HepG2 (cell line): ENCODE results near the gene MMP25. TPM values are rescaled to one million over a fixed set of nuclear protein-coding genes. Genes with fewer than 3 reads are reported as not detected.

Source experiments
- ASH2L ChIP-seq: fragments of 300-600, 200-600 bp; sonication (generic); IDR thresholded peaks from 2 replicates; pipeline ENCODE4 v1.7.0; 2017; ENCODE audit warnings: low read depth, mild to moderate bottlenecking, moderate library complexity, mixed read lengths, low read length; ENCODE audit not compliant: insufficient read length
- ELF1 ChIP-seq: sonication (generic); formaldehyde crosslinking; IDR thresholded peaks from 2 replicates; pipeline ENCODE4 v1.4.0; 2020; ENCODE audit warnings: missing genetic modification reagents
- ZNF331 ChIP-seq: sonication (generic); formaldehyde crosslinking; IDR thresholded peaks from 2 replicates; pipeline ENCODE4 v1.4.0; 2020; ENCODE audit warnings: missing genetic modification reagents
- polyA plus RNA-seq, 8 experiments: library from polyadenylated mRNA; depleted of rRNA in 3 of 8; stranded (reverse) in 7 of 8; unstranded in 1 of 8; fragments of >200 nt; fragmentation: Illumina TruSeq in 4 of 8; extraction: Trizol in 4 of 8; gene quantifications; 2 replicates each; pipeline versions ENCODE4 v1.2.1 to v1.2.3, GENCODE V29; 2011 to 2016; ENCODE audit warnings: low read depth in 4 of 8, missing spikeins in 1 of 8, mixed read lengths in 1 of 8; ENCODE audit not compliant: insufficient read depth in 1 of 8
- total RNA-seq, 5 experiments: library from RNA; depleted of rRNA; stranded (reverse); fragments of >200 nt; fragmentation: Illumina TruSeq; extraction: Trizol; gene quantifications; 2 replicates each; pipeline ENCODE4 v1.2.3, GENCODE V29; 2016; ENCODE audit warnings: low read depth in 1 of 5
- TF ChIP-seq, protein P1 (sequence below), 2 experiments: fragments of 450-650 bp in 1 of 2; sonication (generic) in 1 of 2; formaldehyde crosslinking in 1 of 2; IDR thresholded peaks; 2 replicates each; pipeline versions ENCODE4 v1.6.1 to v1.8.0; 2016 to 2022; ENCODE audit warnings: antibody characterized with exemption in 1 of 2, mild to moderate bottlenecking in 1 of 2, missing genetic modification reagents in 1 of 2
- TF ChIP-seq, protein P2 (sequence below): sonication (generic); formaldehyde crosslinking; IDR thresholded peaks from 2 replicates; pipeline ENCODE4 v1.4.0; 2020; ENCODE audit warnings: missing genetic modification reagents, borderline replicate concordance
- TF ChIP-seq, protein P3 (sequence below): IDR thresholded peaks from 2 replicates; pipeline ENCODE4 v1.6.1; 2016; ENCODE audit warnings: missing compliant biosample characterization, missing genetic modification reagents, borderline replicate concordance
- TF ChIP-seq, protein P4 (sequence below): sonication (generic); formaldehyde crosslinking; IDR thresholded peaks from 2 replicates; pipeline ENCODE4 v1.5.0; 2020; ENCODE audit warnings: mild to moderate bottlenecking, missing genetic modification reagents, moderate library complexity
- TF ChIP-seq, protein P5 (sequence below): sonication (generic); formaldehyde crosslinking; IDR thresholded peaks from 2 replicates; pipeline ENCODE4 v1.8.0; 2022; ENCODE audit warnings: mild to moderate bottlenecking, missing genetic modification reagents; ENCODE audit not compliant: insufficient replicate concordance

The MMP25 gene
- total and polyA plus RNA-seq, 2 of the 13 experiments (the other 11 are each of a cell fraction or from before 2014, with no cell fraction given) = 0.04 to 0.08 TPM

DNA sequence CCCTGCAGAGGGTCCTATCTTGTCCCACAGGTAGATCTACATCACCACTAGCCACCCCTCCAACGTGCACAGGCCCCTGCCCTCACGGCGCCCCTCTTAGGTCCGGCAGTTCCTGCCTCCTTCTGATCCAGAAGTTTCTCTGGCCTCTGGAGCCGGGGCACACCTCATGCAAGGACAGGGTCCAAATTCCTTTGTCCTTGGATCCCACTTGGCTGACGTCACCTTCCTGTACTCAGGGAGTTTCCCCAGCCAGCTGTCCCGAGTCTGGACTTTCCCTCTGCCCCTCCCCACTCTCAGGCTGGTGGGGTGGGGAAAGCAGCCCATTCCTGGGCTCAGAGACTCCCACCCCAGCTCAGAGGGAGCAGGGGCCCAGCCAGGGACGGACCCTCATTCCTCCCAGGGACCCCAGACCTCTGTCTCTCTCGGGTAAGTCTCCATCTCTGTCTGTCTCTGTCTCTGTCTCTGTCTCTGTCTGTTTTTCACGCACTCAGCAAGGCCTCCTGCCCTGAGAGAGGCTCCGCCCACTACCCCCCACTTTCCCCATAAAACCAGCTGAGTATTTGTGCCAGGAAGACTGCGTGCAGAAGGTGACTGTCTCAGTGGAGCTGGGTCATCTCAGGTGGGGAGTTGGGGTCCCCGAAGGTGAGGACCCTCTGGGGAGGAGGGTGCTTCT is 18.8 kb downstream of the MMP25 start, which contains the start of gene IL32 (continued):
- TF ChIP-seq, protein P1, sequence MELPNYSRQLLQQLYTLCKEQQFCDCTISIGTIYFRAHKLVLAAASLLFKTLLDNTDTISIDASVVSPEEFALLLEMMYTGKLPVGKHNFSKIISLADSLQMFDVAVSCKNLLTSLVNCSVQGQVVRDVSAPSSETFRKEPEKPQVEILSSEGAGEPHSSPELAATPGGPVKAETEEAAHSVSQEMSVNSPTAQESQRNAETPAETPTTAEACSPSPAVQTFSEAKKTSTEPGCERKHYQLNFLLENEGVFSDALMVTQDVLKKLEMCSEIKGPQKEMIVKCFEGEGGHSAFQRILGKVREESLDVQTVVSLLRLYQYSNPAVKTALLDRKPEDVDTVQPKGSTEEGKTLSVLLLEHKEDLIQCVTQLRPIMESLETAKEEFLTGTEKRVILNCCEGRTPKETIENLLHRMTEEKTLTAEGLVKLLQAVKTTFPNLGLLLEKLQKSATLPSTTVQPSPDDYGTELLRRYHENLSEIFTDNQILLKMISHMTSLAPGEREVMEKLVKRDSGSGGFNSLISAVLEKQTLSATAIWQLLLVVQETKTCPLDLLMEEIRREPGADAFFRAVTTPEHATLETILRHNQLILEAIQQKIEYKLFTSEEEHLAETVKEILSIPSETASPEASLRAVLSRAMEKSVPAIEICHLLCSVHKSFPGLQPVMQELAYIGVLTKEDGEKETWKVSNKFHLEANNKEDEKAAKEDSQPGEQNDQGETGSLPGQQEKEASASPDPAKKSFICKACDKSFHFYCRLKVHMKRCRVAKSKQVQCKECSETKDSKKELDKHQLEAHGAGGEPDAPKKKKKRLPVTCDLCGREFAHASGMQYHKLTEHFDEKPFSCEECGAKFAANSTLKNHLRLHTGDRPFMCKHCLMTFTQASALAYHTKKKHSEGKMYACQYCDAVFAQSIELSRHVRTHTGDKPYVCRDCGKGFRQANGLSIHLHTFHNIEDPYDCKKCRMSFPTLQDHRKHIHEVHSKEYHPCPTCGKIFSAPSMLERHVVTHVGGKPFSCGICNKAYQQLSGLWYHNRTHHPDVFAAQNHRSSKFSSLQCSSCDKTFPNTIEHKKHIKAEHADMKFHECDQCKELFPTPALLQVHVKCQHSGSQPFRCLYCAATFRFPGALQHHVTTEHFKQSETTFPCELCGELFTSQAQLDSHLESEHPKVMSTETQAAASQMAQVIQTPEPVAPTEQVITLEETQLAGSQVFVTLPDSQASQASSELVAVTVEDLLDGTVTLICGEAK (IDR thresholded peaks at IDR 0.05) = no peak
- TF ChIP-seq, protein P1 (CRISPR knock-in tag; IDR thresholded peaks at IDR 0.05) = peak; percentile 47; the same call in 1 of the 2 replicates
- TF ChIP-seq, protein P2, sequence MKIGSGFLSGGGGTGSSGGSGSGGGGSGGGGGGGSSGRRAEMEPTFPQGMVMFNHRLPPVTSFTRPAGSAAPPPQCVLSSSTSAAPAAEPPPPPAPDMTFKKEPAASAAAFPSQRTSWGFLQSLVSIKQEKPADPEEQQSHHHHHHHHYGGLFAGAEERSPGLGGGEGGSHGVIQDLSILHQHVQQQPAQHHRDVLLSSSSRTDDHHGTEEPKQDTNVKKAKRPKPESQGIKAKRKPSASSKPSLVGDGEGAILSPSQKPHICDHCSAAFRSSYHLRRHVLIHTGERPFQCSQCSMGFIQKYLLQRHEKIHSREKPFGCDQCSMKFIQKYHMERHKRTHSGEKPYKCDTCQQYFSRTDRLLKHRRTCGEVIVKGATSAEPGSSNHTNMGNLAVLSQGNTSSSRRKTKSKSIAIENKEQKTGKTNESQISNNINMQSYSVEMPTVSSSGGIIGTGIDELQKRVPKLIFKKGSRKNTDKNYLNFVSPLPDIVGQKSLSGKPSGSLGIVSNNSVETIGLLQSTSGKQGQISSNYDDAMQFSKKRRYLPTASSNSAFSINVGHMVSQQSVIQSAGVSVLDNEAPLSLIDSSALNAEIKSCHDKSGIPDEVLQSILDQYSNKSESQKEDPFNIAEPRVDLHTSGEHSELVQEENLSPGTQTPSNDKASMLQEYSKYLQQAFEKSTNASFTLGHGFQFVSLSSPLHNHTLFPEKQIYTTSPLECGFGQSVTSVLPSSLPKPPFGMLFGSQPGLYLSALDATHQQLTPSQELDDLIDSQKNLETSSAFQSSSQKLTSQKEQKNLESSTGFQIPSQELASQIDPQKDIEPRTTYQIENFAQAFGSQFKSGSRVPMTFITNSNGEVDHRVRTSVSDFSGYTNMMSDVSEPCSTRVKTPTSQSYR = peak; percentile 39; the same call in 1 of the 2 replicates
- TF ChIP-seq, protein P3, sequence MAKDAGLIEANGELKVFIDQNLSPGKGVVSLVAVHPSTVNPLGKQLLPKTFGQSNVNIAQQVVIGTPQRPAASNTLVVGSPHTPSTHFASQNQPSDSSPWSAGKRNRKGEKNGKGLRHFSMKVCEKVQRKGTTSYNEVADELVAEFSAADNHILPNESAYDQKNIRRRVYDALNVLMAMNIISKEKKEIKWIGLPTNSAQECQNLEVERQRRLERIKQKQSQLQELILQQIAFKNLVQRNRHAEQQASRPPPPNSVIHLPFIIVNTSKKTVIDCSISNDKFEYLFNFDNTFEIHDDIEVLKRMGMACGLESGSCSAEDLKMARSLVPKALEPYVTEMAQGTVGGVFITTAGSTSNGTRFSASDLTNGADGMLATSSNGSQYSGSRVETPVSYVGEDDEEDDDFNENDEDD (CRISPR knock-in tag) = peak; percentile 70; the same call in 1 of the 2 replicates
- TF ChIP-seq ASH2L = peak; percentile 62
- TF ChIP-seq, protein P4, sequence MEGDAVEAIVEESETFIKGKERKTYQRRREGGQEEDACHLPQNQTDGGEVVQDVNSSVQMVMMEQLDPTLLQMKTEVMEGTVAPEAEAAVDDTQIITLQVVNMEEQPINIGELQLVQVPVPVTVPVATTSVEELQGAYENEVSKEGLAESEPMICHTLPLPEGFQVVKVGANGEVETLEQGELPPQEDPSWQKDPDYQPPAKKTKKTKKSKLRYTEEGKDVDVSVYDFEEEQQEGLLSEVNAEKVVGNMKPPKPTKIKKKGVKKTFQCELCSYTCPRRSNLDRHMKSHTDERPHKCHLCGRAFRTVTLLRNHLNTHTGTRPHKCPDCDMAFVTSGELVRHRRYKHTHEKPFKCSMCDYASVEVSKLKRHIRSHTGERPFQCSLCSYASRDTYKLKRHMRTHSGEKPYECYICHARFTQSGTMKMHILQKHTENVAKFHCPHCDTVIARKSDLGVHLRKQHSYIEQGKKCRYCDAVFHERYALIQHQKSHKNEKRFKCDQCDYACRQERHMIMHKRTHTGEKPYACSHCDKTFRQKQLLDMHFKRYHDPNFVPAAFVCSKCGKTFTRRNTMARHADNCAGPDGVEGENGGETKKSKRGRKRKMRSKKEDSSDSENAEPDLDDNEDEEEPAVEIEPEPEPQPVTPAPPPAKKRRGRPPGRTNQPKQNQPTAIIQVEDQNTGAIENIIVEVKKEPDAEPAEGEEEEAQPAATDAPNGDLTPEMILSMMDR (CRISPR knock-in tag) = 0 out of 2 replicates have a peak, but pooled peaks have one; percentile 8
- TF ChIP-seq, protein P5, sequence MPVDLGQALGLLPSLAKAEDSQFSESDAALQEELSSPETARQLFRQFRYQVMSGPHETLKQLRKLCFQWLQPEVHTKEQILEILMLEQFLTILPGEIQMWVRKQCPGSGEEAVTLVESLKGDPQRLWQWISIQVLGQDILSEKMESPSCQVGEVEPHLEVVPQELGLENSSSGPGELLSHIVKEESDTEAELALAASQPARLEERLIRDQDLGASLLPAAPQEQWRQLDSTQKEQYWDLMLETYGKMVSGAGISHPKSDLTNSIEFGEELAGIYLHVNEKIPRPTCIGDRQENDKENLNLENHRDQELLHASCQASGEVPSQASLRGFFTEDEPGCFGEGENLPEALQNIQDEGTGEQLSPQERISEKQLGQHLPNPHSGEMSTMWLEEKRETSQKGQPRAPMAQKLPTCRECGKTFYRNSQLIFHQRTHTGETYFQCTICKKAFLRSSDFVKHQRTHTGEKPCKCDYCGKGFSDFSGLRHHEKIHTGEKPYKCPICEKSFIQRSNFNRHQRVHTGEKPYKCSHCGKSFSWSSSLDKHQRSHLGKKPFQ = peak; percentile 84
- TF ChIP-seq ZNF331 (CRISPR knock-in tag) = peak; percentile 62; the same call in 1 of the 2 replicates
- 0 out of 2 replicates have a peak, but pooled peaks have one; percentile 23 for TF ChIP-seq ELF1 (CRISPR knock-in tag)
